Measurements from ENCODE around the gene GNG12.

GNG12 gene

GRCh38 chr1:67832737-67833601 lies at the start of gene GNG12:
GNG12 (minus strand) TSS chr1:67833467; CDS start chr1:67707686, 125,781 bp downstream.
- no peak for DNase-seq (ENCODE audit: low read depth in 2 of 2)

GRCh38 chr1:67882196-67882958 lies 49.1 kb upstream of the GNG12 start:
- DNase-seq (ENCODE audit: low read depth in 2 of 2), result no peak

GRCh38 chr1:67880056-67880601 lies 46.9 kb upstream of the GNG12 start:
- no peak for DNase-seq (ENCODE audit: low read depth in 2 of 2)

DNA sequence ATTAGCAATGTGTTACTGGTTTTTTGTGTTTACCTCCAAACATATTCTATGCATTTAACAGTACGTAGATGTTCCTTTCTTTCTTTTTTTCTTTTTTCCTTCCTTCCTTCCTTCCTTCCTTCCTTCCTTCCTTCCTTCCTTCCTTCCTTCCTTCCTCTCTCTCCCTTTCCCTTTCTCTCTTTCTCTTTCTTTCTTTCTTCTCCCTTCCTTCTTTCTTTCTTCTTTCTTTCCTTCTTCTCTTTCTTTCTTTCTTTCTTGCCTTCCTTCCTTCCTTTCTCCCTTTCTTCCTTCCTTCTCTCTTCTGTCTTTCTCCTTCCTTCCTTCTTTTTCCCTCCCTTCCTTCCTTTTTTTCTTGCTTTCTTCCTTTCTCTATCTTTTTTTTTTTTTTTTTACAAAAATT lies 46.2 kb upstream of the GNG12 start:
- DNase-seq (ENCODE audit: low read depth in 2 of 2), result no peak

GRCh38 chr1:67874501-67875111 lies 41.3 kb upstream of the GNG12 start:
- no peak for DNase-seq (ENCODE audit: low read depth in 2 of 2)

- no peak for DNase-seq (ENCODE audit: low read depth in 2 of 2)
These were observed 36.0 kb upstream of the GNG12 start for GRCh38 chr1:67869233-67869632.

GRCh38 chr1:67863637-67864036 lies 30.4 kb upstream of the GNG12 start:
- DNase-seq (ENCODE audit: low read depth in 2 of 2), result no peak

- DNase-seq (ENCODE audit: low read depth in 2 of 2), result no peak
These were observed 29.4 kb upstream of the GNG12 start for GRCh38 chr1:67862685-67863084.

GRCh38 chr1:67861856-67862516 lies 28.7 kb upstream of the GNG12 start:
- DNase-seq (ENCODE audit: low read depth in 2 of 2), result no peak

DNA sequence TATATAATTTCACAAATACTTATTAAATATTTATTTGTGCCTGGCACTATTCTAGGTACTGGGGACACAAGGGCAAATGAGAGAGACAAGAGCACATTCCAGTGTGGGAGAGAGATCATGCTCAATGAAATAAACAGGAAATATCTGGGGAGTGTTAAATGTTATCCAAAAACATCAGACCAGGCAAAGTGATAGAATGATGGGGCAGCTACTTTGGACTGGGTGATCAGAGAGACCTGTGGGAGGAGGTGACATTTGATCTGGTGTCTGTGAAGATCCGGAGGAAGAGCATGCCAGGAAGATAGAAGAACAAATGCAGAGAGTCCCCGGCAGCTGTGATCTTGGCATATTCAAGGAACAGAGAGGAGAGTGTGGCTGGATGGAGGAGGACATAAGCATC lies 27.5 kb upstream of the GNG12 start:
- no peak for DNase-seq (ENCODE audit: low read depth in 2 of 2)

- no peak for DNase-seq (ENCODE audit: low read depth in 2 of 2)
These were observed 23.7 kb upstream of the GNG12 start for GRCh38 chr1:67856921-67857320.

GRCh38 chr1:67855961-67856360 lies 22.7 kb upstream of the GNG12 start:
- DNase-seq (ENCODE audit: low read depth in 2 of 2), result no peak

DNA sequence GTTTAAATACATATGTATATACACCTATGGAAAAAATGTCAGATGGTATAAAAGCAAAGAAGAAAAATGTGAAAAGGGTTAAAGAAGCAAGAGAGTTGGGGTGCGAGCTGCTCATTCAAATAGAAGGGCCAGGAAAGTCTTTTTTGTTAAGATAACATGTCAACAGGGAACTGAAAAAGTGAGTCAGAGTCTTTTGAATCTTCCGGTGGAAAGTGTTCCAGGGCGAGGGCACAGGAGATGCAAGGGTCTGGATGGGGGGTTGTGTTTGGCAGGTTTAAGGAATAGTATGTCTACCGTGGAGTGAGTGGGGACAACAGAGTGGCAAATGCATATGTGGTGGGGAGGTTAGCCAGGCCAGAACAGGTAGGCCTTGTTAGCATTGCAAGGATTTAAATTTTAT lies 22.2 kb upstream of the GNG12 start:
- no peak for DNase-seq (ENCODE audit: low read depth in 2 of 2)

DNA sequence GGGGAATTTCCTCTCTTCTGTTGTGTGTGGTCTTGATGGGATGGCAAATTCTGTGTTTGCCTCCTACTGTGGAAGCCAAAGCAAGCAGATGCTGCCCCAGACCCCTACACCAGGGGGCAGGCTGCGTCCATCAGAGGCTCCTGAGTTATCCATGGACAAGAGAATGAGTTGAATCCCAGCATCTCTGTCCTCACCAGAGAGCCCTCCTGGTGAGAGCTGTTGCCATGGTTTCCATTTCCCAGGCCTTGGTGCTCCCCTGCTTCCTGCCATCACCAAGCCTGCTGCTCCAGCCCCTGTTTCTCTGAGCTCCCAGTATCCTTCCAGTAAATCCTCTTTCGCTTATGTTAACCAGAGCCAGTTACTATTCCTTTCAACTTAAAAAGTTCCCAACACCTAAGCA lies 20.4 kb upstream of the GNG12 start:
- no peak for DNase-seq (ENCODE audit: low read depth in 2 of 2)

GRCh38 chr1:67851800-67852199 lies 18.5 kb upstream of the GNG12 start:
- no peak for DNase-seq (ENCODE audit: low read depth in 2 of 2)

GRCh38 chr1:67850611-67851075 lies 17.4 kb upstream of the GNG12 start:
- DNase-seq (ENCODE audit: low read depth in 2 of 2), result no peak

DNA sequence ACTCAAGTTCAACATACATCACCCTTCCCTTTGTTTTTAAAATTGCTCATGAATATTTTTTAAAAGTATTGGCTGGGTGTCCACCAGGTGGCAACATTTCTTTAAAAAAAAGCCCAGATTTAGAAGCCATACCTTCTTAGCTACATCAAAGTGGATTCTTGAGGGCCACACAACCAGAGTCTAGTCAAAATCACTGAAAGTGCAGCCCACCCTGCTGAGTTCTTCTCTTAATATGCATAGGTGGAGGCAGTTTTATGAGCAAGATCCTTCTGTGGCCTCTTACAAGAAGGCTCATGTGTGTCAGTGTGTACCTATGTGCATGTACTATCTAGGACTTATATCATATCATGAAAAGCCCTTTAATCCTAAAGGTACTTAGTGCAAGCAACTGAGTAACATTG lies 16.9 kb upstream of the GNG12 start:
- no peak for DNase-seq (ENCODE audit: low read depth in 2 of 2)

GRCh38 chr1:67847466-67847865 lies 14.2 kb upstream of the GNG12 start:
- no peak for DNase-seq (ENCODE audit: low read depth in 2 of 2)

DNA sequence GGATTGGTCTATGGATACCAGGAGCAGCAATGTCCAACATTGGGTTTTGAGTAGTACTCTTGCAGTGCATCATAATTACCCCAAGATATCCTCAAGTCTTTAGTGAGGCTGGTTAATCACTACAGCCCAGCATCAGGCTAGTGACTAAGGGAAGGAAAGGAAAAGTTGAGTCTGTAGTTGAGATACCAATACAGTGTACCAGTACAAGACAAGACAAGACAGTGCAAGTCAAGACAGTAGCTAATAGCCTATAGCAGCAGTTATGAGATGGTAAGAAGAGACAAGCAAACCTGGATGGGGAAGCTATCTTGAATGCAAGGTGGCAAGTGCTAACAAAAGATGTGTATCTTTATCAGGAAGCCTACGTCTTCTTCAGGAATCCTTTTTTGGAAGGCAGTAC lies 13.3 kb upstream of the GNG12 start:
- DNase-seq (ENCODE audit: low read depth in 2 of 2), result no peak

DNA sequence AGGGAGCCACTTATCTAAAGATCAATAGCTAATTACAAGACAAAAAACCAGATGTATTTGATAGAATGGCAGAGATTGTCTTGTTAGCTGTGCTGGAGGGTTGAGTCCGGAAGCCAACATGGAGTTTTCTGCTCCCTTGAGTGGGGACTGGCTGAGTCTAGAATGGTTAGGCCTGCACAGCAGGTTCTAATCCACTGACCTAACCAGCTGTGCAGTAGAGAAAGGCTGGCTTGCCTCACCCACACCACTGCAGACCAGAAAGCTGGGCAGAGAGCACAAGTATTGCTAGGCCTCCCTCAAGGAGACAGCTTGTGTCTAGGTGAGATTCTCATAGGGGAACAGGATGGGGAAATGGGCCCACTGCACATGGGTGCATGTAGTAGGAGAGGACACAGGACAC lies 11.7 kb upstream of the GNG12 start:
- no peak for DNase-seq (ENCODE audit: low read depth in 2 of 2)

GRCh38 chr1:67843746-67844145 lies 10.5 kb upstream of the GNG12 start:
- no peak for DNase-seq (ENCODE audit: low read depth in 2 of 2)

GRCh38 chr1:67843331-67843730 lies 10.1 kb upstream of the GNG12 start:
- no peak for DNase-seq (ENCODE audit: low read depth in 2 of 2)
